DMS79 treated with DMSO at 0.1 percent for 48 hours (cell line): ENCODE data around the gene GRID1.
"Not testable (repeated sequence)": the region's sequence is repeated elsewhere in the genome, so short reads cannot be mapped to it uniquely, and the experiment has no call there.

Source experiments
- DNase-seq: peaks from one replicate; lab custom pipeline; 2025; lab: John Stamatoyannopoulos, UW

GRID1 gene

GRCh38 chr10:86037096-86037495 is 329.5 kb downstream of the GRID1 start:
- no peak for DNase-seq

GRCh38 chr10:86036544-86036831 is 330.1 kb downstream of the GRID1 start:
- no peak for DNase-seq

DNA sequence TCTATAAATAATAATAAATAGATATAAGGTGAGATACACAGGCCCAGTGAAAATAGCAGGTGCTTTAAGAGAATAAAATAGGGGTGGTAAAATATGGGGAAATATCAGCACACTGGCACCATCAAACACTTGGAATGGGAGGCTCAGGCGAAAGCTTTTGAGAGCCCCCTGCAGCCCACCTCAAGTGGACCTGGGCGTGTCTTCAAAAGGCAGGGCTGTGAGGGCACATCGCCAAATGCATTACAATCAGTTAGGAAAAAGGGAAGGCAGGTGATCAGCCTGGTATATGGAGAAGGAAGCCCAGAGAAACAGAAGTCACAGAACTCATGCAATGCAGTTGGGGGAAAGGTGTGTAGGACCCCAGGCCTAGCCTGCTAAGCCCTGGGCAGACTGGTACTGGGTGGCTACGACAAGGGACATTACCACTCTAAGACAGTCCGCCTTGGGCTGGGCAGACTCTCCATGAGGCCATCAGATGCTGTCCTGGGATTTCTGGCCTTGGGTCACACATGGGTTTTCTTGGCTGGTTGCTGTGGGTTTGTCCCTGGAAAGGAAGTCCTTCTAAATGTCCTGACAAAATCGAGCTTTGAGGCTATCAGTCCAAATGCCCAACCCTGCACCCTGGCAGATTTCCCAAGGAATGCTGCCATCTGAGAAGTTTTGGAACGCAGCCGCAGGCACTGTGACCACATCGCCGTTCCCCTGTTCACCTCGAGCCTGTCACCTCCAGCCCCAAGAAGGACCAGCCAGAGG is 330.6 kb downstream of the GRID1 start:
- peak; percentile 31 for DNase-seq

GRCh38 chr10:86034710-86035109 is 331.9 kb downstream of the GRID1 start:
- no peak for DNase-seq

- no peak for DNase-seq
Measured at GRCh38 chr10:86033581-86033980, 333.0 kb downstream of the GRID1 start.

DNA sequence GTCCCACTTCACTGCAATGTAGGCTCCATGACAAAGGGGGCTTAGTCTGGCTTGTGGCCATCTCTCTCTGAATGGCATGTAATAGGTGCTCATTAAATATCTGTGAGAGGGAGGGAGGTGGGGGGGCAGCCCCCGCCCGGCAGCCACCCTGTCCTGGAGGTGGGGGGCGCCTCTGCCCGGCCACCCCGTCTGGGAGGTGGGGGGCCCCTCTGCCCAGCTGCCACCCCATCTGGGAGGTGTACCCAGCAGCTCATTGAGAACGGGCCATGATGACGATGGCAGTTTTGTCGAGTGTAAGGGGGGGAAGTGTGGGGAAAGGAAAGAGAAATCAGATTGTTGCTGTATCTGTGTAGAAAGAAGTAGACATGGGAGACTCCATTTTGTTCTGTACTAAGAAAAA is 334.5 kb downstream of the GRID1 start:
- DNase-seq: not testable (repeated sequence)

DNA sequence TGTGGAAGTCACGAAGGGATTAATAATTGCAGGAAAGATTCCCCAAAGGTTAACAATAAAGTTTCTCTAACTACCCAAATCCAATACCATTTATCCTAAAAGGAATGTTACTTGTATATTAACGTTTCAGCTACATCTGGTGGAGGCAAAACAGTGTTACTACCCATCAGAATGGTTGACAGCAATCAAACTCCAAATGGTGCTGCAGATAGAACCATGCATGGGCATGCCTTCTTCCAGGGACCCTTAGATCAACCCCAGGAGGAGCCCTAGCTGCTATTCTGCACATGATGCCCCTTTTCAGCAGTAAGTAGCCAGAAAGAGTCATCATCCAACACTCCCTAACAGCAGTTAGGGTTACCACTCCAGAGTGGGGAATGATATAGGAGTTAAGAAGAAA is 336.3 kb downstream of the GRID1 start:
- no peak for DNase-seq

DNA sequence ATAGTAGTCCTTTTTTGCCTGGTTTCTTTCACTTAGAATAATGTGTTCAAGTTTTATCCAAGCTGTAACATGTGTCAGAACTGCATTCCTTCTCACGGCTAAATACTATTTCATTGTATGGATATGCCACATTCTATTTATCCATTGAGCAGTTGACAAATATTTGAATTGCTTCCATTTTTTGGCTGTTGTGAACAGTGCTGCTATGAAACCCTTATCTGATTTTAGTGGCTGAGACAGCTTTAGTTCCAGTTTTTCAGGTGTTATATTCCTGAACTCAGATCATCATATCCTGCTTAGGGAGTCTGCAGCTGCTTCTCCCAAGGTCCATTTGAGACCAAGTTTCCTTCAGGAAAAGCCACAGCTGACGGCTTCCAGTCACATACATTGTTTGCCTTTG is 339.2 kb downstream of the GRID1 start:
- no peak for DNase-seq

DNA sequence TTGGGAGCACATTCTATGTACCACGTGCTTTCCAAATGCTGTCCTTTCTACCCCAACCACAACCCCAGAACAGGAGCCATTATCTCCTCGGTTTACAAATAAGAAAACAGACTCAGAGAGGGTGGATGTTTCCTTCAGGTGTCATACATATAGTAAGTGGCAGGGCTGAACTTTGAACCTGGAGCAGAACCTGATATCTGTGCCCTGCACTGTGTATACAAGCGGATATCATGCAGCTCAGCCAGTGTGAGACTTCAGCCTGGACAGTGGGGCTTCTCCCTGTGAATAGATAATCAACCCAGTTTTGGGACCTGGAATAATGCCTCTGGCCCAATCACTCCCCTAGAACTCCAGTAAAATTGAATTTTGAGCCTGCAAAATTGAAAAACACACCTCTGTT is 341.1 kb downstream of the GRID1 start:
- no peak for DNase-seq

GRCh38 chr10:86024281-86025041 is 342.1 kb downstream of the GRID1 start:
- DNase-seq: no peak

DNA sequence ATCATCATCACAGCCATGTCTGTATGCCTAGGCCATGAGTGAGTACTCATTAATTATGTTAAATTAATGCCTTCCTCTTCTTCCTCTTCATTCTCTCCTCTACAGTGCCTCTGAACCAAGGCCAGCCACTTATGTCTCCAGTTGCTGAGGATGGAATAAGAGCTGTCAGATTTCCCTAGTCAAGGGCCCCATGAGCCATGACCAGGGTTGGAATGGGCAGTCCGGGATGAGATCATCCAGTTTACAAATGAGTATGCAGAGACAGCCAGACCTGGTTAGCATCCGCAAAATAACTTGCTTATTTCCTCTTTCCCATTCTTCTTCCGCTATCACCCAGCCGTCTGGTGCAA is 342.7 kb downstream of the GRID1 start:
- DNase-seq: no peak

DNA sequence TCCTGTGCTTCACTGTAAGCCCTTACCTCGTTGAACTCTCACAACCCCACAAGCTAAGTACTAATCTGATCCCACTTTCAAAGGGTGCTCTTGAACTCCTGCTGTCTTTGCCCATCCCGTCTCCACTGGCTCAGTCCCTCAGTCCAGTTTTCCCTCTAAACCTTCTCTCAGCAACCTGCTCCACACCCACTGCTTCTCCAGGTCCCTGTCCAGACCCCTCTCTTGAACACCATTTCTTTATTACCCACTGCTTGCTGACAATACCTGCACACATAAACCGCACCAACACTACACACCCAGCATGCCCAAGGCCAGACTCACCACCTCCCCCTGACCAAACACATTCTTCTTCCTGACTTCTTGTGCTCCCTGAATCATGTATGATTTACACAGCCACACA is 343.3 kb downstream of the GRID1 start:
- DNase-seq: no peak

- DNase-seq: no peak
Measured at GRCh38 chr10:86022906-86023305, 343.7 kb downstream of the GRID1 start.

GRCh38 chr10:86020134-86020533 is 346.5 kb downstream of the GRID1 start:
- DNase-seq: no peak

GRCh38 chr10:86019141-86019540 is 347.5 kb downstream of the GRID1 start:
- no peak for DNase-seq

GRCh38 chr10:86018735-86019058 is 347.9 kb downstream of the GRID1 start:
- no peak for DNase-seq

DNA sequence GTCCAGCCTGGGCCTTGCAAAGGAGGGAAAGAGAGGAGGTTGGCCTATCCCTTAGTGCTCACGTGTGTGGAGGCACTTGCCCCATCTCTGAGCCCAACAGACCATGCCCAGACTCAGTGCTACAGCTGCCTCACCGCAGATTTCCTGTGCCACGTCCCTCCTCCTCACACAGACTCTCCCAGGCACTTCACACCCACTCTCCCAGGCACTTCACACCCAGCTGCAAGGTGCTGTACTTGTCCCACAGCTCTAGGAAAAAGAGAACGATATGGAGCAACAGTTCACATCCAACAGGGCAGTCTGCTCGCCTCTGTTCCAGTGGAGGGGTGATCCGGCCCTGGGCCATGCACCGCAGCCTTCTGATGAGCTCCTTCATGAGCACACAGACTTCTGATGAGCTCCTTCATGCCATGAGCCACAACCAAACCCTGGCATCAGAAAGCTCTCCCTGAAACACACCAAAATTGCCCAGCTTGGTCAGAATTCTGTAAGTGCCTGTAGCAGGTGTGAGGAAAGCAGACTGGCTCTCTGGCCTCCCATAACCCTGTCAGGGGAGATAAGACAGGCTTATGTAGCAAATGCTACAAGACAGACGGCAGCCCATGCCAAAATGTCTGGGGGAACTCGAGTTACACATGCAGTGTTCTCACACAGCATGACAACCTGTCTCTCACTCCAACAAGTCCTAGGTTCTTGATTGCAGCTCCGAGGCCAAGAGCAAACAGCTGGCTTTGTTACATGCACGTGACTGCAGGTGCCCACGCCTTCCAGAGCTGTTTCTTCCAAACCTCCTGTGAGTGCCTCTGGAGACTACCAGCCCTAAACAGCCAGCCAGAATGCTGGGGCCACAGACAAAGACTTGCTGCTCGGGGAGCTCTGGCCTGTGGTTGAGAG is 348.5 kb downstream of the GRID1 start:
- peak; percentile 78 for DNase-seq

DNA sequence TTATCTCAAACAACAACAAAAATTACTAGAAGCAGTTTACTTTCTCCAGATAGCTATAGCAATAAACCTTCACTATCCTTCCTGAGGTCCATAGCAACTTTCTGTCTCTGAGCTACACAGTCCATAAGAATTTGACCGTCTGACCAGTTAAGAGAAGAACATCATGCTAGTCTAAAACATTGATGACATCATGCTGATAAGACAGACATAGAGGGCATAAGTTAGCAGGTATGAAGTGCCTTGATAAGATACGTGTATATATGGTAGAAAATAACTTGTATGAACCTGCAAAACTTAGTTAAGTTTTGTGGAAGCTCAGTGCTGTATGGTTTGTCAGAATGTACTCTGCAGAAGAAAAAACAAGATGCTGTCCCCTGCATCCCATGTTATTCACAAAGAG is 353.0 kb downstream of the GRID1 start:
- no peak for DNase-seq

DNA sequence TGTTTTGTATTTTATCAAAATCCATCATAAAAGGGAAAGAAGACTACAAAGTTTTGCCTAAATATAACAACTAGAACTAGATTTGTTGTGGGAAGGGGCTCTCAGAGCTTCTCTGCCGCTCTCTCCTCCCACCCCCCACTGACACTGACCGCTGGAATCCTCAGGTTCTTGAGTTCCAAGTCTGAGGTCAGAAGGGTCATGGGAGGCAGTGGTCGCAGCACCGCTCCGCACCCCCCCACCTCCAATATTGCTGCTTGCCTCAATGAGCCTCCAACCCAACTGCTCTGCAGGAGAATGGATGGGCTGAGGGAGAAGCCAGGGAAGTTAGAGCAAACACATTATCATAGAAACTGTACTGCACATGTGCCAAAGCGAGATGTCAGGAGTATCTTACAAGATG is 359.4 kb downstream of the GRID1 start:
- DNase-seq: no peak

- no peak for DNase-seq
Measured at GRCh38 chr10:86004337-86004736, 362.3 kb downstream of the GRID1 start.

- DNase-seq: no peak
Measured at GRCh38 chr10:86003201-86003621, 363.4 kb downstream of the GRID1 start.

DNA sequence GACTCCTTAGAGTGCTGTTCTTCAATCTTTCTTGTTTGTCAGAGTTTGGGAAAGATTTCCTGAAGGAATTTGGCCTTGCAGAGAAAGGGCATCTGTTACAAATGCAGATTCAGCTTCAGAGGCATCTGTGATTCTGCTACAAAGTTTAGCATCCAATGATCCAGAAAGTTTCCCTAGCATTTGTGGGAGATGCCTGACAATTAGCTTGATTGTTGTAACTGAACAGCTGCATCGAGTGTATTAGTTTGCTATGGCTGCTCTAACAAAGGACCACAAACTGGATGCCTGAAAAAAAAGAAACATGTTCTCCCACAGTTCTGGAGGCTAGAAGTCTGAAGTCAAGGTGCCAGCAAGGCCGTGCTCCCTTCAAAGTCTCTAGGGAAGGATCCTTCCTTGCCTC is 365.1 kb downstream of the GRID1 start:
- DNase-seq: no peak

GRCh38 chr10:85997544-85997943 is 369.1 kb downstream of the GRID1 start:
- DNase-seq: no peak
